IPS-NIHi7 (cell line): ENCODE data around the gene SP9.
"Not testable (repeated sequence)": the region's sequence is repeated elsewhere in the genome, so short reads cannot be mapped to it uniquely, and the experiment has no call there.

Experiments
- DNase-seq: peaks from one replicate; pipeline ENCODE4 v3.0.0; 2012; ENCODE audit warnings: mixed read lengths; ENCODE audit errors: extremely low spot score

The SP9 gene

GRCh38 chr2:174344716-174345461 lies 10.1 kb downstream of the SP9 start:
- no peak for DNase-seq

GRCh38 chr2:174350018-174350417 lies 15.3 kb downstream of the SP9 start:
- DNase-seq, result no peak

GRCh38 chr2:174350593-174351181 lies 15.9 kb downstream of the SP9 start:
- DNase-seq, result no peak

- no peak for DNase-seq
Observed at GRCh38 chr2:174353004-174353403, 18.2 kb downstream of the SP9 start.

- DNase-seq, result no peak
Observed at GRCh38 chr2:174356347-174356746, 21.6 kb downstream of the SP9 start.

- not testable (repeated sequence) for DNase-seq
Observed at GRCh38 chr2:174359663-174360062, 24.9 kb downstream of the SP9 start.

- no peak for DNase-seq
Observed at GRCh38 chr2:174362949-174363348, 28.2 kb downstream of the SP9 start.

- DNase-seq, result not testable (repeated sequence)
Observed at GRCh38 chr2:174363492-174364225, 28.9 kb downstream of the SP9 start.

- no peak for DNase-seq
Observed at GRCh38 chr2:174364628-174365027, 29.9 kb downstream of the SP9 start.

- DNase-seq, result no peak
Observed at GRCh38 chr2:174365571-174365970, 30.8 kb downstream of the SP9 start.

- DNase-seq, result no peak
Observed at GRCh38 chr2:174368691-174369090, 33.9 kb downstream of the SP9 start.

GRCh38 chr2:174376967-174377366 lies 42.2 kb downstream of the SP9 start:
- DNase-seq, result no peak

GRCh38 chr2:174383796-174384195 lies 49.0 kb downstream of the SP9 start:
- no peak for DNase-seq

- DNase-seq, result no peak
Observed at GRCh38 chr2:174385201-174385600, 50.4 kb downstream of the SP9 start.
